ENCODE data around the gene CREB3L1.
A peak's percentile ranks its signal among the peaks of the same experiment; 100 is the strongest.

Gene CREB3L1

GRCh38 chr11:46273511-46274205 is 3.8 kb upstream of the CREB3L1 start:
- no peak for DNase-seq (ENCODE audit: low read depth, low spot score)

GRCh38 chr11:46275964-46276641 is 1.4 kb upstream of the CREB3L1 start:
- DNase-seq (ENCODE audit: low read depth, low spot score) = no peak

- DNase-seq (ENCODE audit: low read depth, low spot score) = no peak
These were observed 195 bp upstream of the CREB3L1 start for GRCh38 chr11:46277313-46277621.

GRCh38 chr11:46278387-46279125 is 1.1 kb downstream of the CREB3L1 start:
- DNase-seq (ENCODE audit: low read depth, low spot score) = peak; percentile 72

- no peak for DNase-seq (ENCODE audit: low read depth, low spot score)
These were observed 2.0 kb downstream of the CREB3L1 start for GRCh38 chr11:46279126-46280099.

- no peak for DNase-seq (ENCODE audit: low read depth, low spot score)
These were observed 3.2 kb downstream of the CREB3L1 start for GRCh38 chr11:46280706-46281105.

- peak; percentile 37 for DNase-seq (ENCODE audit: low read depth, low spot score)
These were observed 3.9 kb downstream of the CREB3L1 start for GRCh38 chr11:46281371-46281831.

- peak; percentile 35 for DNase-seq (ENCODE audit: low read depth, low spot score)
These were observed 7.7 kb downstream of the CREB3L1 start for GRCh38 chr11:46285173-46285572.

- DNase-seq (ENCODE audit: low read depth, low spot score) = no peak
These were observed 8.2 kb downstream of the CREB3L1 start for GRCh38 chr11:46285594-46286033.

- peak; percentile 39 for DNase-seq (ENCODE audit: low read depth, low spot score)
These were observed 9.3 kb downstream of the CREB3L1 start for GRCh38 chr11:46286789-46287188.

GRCh38 chr11:46288451-46288850 is 11.0 kb downstream of the CREB3L1 start:
- DNase-seq (ENCODE audit: low read depth, low spot score) = peak; percentile 56

GRCh38 chr11:46290011-46290410 is 12.5 kb downstream of the CREB3L1 start:
- DNase-seq (ENCODE audit: low read depth, low spot score) = peak; percentile 26

GRCh38 chr11:46290598-46291309 is 13.3 kb downstream of the CREB3L1 start:
- peak; percentile 91 for DNase-seq (ENCODE audit: low read depth, low spot score)

GRCh38 chr11:46291441-46292150 is 14.1 kb downstream of the CREB3L1 start:
- peak; percentile 81 for DNase-seq (ENCODE audit: low read depth, low spot score)

- no peak for DNase-seq (ENCODE audit: low read depth, low spot score)
These were observed 15.6 kb downstream of the CREB3L1 start for GRCh38 chr11:46293066-46293465.

- no peak for DNase-seq (ENCODE audit: low read depth, low spot score)
These were observed 16.2 kb downstream of the CREB3L1 start for GRCh38 chr11:46293641-46294103.

GRCh38 chr11:46294365-46295309 is 17.2 kb downstream of the CREB3L1 start:
- DNase-seq (ENCODE audit: low read depth, low spot score) = peak; percentile 70

- peak; percentile 86 for DNase-seq (ENCODE audit: low read depth, low spot score)
These were observed 18.0 kb downstream of the CREB3L1 start for GRCh38 chr11:46295312-46296058.
